ENCODE measurements around the gene CAPN13. TPM values are rescaled to one million over a fixed set of nuclear protein-coding genes. Genes with fewer than 3 reads are reported as not detected.

The CAPN13 gene
- total and polyA plus RNA-seq, 10 of the 15 experiments (the other 5 are each of a cell fraction or from before 2014, with no cell fraction given), result 0.03 to 0.10 (median 0.06) TPM; not detected in 7

DNA sequence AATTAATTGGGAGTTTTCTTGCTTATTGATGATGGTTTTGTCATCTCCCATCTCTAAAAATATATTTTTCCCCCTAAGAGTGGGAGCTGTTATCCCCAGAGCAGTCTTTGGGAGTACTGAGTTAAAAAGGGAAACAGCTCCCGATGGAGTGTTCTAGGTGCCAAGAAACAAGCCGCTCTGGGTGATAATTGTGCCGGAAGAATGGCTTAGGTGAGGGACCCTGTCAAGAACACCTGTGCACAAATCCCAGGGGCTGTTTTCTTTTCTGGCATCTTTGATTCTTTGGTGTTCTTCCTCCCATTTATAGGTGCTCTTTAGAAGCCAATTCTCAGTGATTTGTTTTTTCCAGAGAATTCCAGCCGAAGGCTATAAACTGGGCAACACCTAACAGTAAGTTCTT, 1.4 kb upstream of the CAPN13 start:
- ATAC-seq, result no peak
- DNase-seq (ENCODE audit: low read depth, low spot score), result no peak
- Histone ChIP-seq H3K79me2 (ENCODE audit: control insufficient read depth, insufficient read depth, low read length) (no peaks in the 10 kb centered on the region), H3K4me1 (ENCODE audit: control insufficient read depth, insufficient read depth, low read length) (no peaks in the 10 kb centered on the region), H2AFZ (ENCODE audit: control insufficient read depth, low read depth, low read length) (no peak overlapping the region), H3K36me3 (ENCODE audit: control insufficient read depth in 2 of 2, insufficient read depth in 2 of 2, low read length in 1 of 2) (no peaks in the 10 kb centered on the region), H3K4me2 (ENCODE audit: control insufficient read depth, insufficient read depth) (no peak overlapping the region), H3K9ac (ENCODE audit: control insufficient read depth, insufficient read depth, low read length) (no peak overlapping the region), H3K27me3 (replicated peaks in 1 of 2; ENCODE audit: control insufficient read depth in 2 of 2, insufficient read depth in 2 of 2, low read length in 1 of 2) (peaks cover 0 to 5% of the 10 kb centered on the region in 2 experiments; a peak in 2 of 4 replicates), H3K9me3 (replicated peaks; ENCODE audit: control insufficient read depth, insufficient read depth, low read length) (no peaks in the 10 kb centered on the region), H4K20me1 (ENCODE audit: control insufficient read depth, insufficient read depth) (no peaks in the 10 kb centered on the region), H3K4me3 (no peak overlapping the region), H3K27ac (ENCODE audit: control insufficient read depth, insufficient read depth) (no peak overlapping the region)
- ChIA-PET SMC1A (ENCODE audit: uncharacterized antibody, unreplicated experiment) (no interaction called here), CTCF (no interaction called here), POLR2A (no interaction called here), RAD21 (ENCODE audit: unreplicated experiment) (no interaction called here)
- TF ChIP-seq GABPA (IDR thresholded peaks at IDR 0.05; ENCODE audit: low read depth) (no peak), YBX1 (IDR thresholded peaks at IDR 0.05) (no peak), MEF2A (IDR thresholded peaks at IDR 0.05; ENCODE audit: insufficient read depth, low read depth, low read length) (no peak), ZZZ3 (IDR thresholded peaks at IDR 0.05; ENCODE audit: control insufficient read depth, insufficient read length, low read depth) (no peak), RELA (IDR thresholded peaks at IDR 0.05; ENCODE audit: borderline replicate concordance, partially characterized antibody) (no peak), IKZF2 (IDR thresholded peaks at IDR 0.05) (no peak), ETV6 (conservative IDR thresholded peaks at IDR 0.05 in 1 of 2, IDR thresholded peaks at IDR 0.05 in 1 of 2; ENCODE audit: borderline replicate concordance in 1 of 2, low read depth in 1 of 2) (no peak), ATF7 (IDR thresholded peaks at IDR 0.05; ENCODE audit: low read depth) (no peak), FOS (IDR thresholded peaks at IDR 0.05; ENCODE audit: borderline replicate concordance, extremely low read depth, insufficient read length) (no peak), PAX5 (IDR thresholded peaks at IDR 0.05; ENCODE audit: borderline replicate concordance, low read depth, low read length) (no peak), BHLHE40 (IDR thresholded peaks at IDR 0.05; ENCODE audit: borderline replicate concordance in 1 of 2, low read depth in 2 of 2, low read length in 1 of 2) (no peak), EED (IDR thresholded peaks at IDR 0.05; ENCODE audit: low read depth) (no peak), LARP7 (IDR thresholded peaks at IDR 0.05) (no peak)
- TF ChIP-seq, protein P1, sequence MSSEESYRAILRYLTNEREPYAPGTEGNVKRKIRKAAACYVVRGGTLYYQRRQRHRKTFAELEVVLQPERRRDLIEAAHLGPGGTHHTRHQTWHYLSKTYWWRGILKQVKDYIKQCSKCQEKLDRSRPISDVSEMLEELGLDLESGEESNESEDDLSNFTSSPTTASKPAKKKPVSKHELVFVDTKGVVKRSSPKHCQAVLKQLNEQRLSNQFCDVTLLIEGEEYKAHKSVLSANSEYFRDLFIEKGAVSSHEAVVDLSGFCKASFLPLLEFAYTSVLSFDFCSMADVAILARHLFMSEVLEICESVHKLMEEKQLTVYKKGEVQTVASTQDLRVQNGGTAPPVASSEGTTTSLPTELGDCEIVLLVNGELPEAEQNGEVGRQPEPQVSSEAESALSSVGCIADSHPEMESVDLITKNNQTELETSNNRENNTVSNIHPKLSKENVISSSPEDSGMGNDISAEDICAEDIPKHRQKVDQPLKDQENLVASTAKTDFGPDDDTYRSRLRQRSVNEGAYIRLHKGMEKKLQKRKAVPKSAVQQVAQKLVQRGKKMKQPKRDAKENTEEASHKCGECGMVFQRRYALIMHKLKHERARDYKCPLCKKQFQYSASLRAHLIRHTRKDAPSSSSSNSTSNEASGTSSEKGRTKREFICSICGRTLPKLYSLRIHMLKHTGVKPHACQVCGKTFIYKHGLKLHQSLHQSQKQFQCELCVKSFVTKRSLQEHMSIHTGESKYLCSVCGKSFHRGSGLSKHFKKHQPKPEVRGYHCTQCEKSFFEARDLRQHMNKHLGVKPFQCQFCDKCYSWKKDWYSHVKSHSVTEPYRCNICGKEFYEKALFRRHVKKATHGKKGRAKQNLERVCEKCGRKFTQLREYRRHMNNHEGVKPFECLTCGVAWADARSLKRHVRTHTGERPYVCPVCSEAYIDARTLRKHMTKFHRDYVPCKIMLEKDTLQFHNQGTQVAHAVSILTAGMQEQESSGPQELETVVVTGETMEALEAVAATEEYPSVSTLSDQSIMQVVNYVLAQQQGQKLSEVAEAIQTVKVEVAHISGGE (CRISPR knock-in tag; IDR thresholded peaks at IDR 0.05), result no peak
- WGBS (ENCODE audit: insufficient coverage, insufficient replicate concordance, low lambda C conversion rate, missing lambda C conversion rate), result 28% methylated on average over 4 of the region's 4 CpGs
- in situ Hi-C loops (cut with MboI) (no loop called here), intact Hi-C loops (cut with micrococcal nuclease; ENCODE audit: unreplicated experiment) (no loop called here)
- FAIRE-seq, result no peak
- no TSS peak for BruUV-seq (replicated peaks)

All from GM12878 (cell line).